ENCODE measurements around the gene RAB3GAP1.

GRCh38 chr2:135004005-135004746, 47.9 kb upstream of the RAB3GAP1 start:
- TF ChIP-seq ZNF384 (IDR thresholded peaks at IDR 0.05) (no peak), L3MBTL2 (conservative IDR thresholded peaks at IDR 0.05) (peak; percentile 68), HDGF (IDR thresholded peaks at IDR 0.05; ENCODE audit: borderline replicate concordance) (no peak), NFRKB (IDR thresholded peaks at IDR 0.05) (no peak), FOXM1 (IDR thresholded peaks at IDR 0.05; ENCODE audit: borderline replicate concordance) (no peak), PKNOX1 (IDR thresholded peaks at IDR 0.05) (no peak), ARNT (IDR thresholded peaks at IDR 0.05) (no peak), SP1 (IDR thresholded peaks at IDR 0.05) (no peak), BHLHE40 (IDR thresholded peaks at IDR 0.05; ENCODE audit: borderline replicate concordance) (no peak), ELF4 (IDR thresholded peaks at IDR 0.05) (no peak), LEF1 (IDR thresholded peaks at IDR 0.05; ENCODE audit: borderline replicate concordance) (no peak), CTBP1 (IDR thresholded peaks at IDR 0.05; ENCODE audit: borderline replicate concordance) (no peak), FOXA1 (IDR thresholded peaks at IDR 0.05) (no peak)
